ENCODE data around the gene PHACTR1. TPM values are rescaled to one million over a fixed set of nuclear protein-coding genes. Genes with fewer than 3 reads are reported as not detected.

Gene PHACTR1
- total RNA-seq, 1 donor from 2014 or later: 8.5 TPM

DNA sequence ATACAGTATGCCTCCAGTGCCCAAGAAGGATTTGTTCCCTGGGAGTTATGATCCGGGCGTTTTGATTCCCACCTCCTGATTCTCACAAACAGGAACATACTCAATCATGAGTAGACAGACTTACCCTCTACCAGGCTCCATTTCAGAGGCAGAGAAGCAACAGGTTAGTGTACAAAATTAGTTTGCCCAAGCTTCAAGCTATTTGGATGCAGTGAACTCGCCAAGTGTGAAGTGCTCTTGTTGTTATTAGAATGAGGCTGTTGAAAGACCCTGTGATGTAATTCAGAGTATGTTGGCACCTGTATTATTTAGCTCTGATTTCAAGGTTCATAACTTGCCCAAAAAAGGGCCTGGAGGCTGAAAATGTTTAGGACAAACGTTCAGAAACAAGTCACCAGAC lies 247.0 kb downstream of the PHACTR1 start:
- peaks cover 8% of the 10 kb centered on the region for H3K4me1 Mint-ChIP-seq (ENCODE audit: low read depth, unreplicated experiment)
- no peaks in the 10 kb centered on the region for H3K9me3 Mint-ChIP-seq (ENCODE audit: unreplicated experiment)
- Histone ChIP-seq H2AFZ (ENCODE audit: low read depth, low read length) (no peak overlapping the region), H3K36me3 (ENCODE audit: insufficient read depth, low read length) (no peaks in the 10 kb centered on the region), H3K4me1 (ENCODE audit: insufficient read depth, low read length) (no peaks in the 10 kb centered on the region), H3K27me3 (ENCODE audit: insufficient read depth, low read length) (no peaks in the 10 kb centered on the region), H3K4me2 (ENCODE audit: low read length) (no peak overlapping the region), H4K20me1 (ENCODE audit: insufficient read depth, low read length) (no peaks in the 10 kb centered on the region), H3K9me3 (ENCODE audit: insufficient read depth, low read depth, low read length) (no peaks in the 10 kb centered on the region), H3K27ac (ENCODE audit: low read depth, low read length) (no peak overlapping the region), H3K79me2 (ENCODE audit: insufficient read depth, low read length) (no peaks in the 10 kb centered on the region), H3K4me3 (ENCODE audit: insufficient read depth, low read depth, low read length) (no peak overlapping the region), H3K9ac (ENCODE audit: low read length) (no peak overlapping the region)
- TF ChIP-seq, protein P1, sequence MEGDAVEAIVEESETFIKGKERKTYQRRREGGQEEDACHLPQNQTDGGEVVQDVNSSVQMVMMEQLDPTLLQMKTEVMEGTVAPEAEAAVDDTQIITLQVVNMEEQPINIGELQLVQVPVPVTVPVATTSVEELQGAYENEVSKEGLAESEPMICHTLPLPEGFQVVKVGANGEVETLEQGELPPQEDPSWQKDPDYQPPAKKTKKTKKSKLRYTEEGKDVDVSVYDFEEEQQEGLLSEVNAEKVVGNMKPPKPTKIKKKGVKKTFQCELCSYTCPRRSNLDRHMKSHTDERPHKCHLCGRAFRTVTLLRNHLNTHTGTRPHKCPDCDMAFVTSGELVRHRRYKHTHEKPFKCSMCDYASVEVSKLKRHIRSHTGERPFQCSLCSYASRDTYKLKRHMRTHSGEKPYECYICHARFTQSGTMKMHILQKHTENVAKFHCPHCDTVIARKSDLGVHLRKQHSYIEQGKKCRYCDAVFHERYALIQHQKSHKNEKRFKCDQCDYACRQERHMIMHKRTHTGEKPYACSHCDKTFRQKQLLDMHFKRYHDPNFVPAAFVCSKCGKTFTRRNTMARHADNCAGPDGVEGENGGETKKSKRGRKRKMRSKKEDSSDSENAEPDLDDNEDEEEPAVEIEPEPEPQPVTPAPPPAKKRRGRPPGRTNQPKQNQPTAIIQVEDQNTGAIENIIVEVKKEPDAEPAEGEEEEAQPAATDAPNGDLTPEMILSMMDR (IDR thresholded peaks at IDR 0.05; ENCODE audit: insufficient read depth, low read depth, low read length): no peak
- no peak overlapping the region for H3K4me3 Mint-ChIP-seq (ENCODE audit: unreplicated experiment)
- H3K36me3 Mint-ChIP-seq (ENCODE audit: low read depth, unreplicated experiment): peaks cover 6% of the 10 kb centered on the region
- FAIRE-seq (no peak), DNase-seq (ENCODE audit: low read depth) (no peak)
- peak overlapping the region; percentile 16 for H3K27ac Mint-ChIP-seq (ENCODE audit: unreplicated experiment)
- H3K27me3 Mint-ChIP-seq (ENCODE audit: low read depth, unreplicated experiment): no peaks in the 10 kb centered on the region

DNA sequence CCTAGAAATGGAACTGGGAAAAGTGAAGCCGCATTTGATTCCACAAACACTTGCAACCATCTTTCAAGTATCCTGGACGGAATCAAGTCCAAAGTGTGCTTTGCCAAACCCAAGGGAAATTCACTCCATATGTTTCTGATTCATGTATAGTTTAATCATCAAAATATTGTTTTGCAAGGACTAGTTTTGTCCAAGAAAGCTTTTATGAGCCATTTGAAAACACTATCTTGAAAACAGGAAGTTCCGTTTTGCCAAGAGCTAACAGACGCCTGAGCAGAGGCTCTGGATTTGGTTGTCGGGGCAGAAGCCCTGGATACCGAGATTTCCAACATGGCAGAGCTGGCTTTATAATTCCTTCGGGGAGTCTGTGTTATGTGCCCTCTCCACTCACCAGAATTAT lies 251.1 kb downstream of the PHACTR1 start:
- Mint-ChIP-seq H3K27ac (ENCODE audit: unreplicated experiment) (no peak overlapping the region), H3K36me3 (ENCODE audit: low read depth, unreplicated experiment) (peaks cover 6% of the 10 kb centered on the region), H3K4me1 (ENCODE audit: low read depth, unreplicated experiment) (peaks cover 7% of the 10 kb centered on the region), H3K4me3 (ENCODE audit: unreplicated experiment) (no peak overlapping the region), H3K9me3 (ENCODE audit: unreplicated experiment) (no peaks in the 10 kb centered on the region), H3K27me3 (ENCODE audit: low read depth, unreplicated experiment) (no peaks in the 10 kb centered on the region)
- no peaks in the 10 kb centered on the region for H3K27me3 ChIP-seq (ENCODE audit: insufficient read depth, low read length)
- H3K27ac ChIP-seq (ENCODE audit: low read depth, low read length): no peak overlapping the region
- H3K9me3 ChIP-seq (ENCODE audit: insufficient read depth, low read depth, low read length): no peaks in the 10 kb centered on the region
- peak; percentile 6 for DNase-seq (ENCODE audit: low read depth)
- H3K4me3 ChIP-seq (ENCODE audit: insufficient read depth, low read depth, low read length): no peak overlapping the region
- H3K79me2 ChIP-seq (ENCODE audit: insufficient read depth, low read length): no peaks in the 10 kb centered on the region
- H3K4me2 ChIP-seq (ENCODE audit: low read length): no peak overlapping the region
- H3K9ac ChIP-seq (ENCODE audit: low read length): no peak overlapping the region
- TF ChIP-seq EZH2 (IDR thresholded peaks at IDR 0.05; ENCODE audit: insufficient read depth, low read length): no peak
- TF ChIP-seq, protein P1 (IDR thresholded peaks at IDR 0.05; ENCODE audit: insufficient read depth, low read depth, low read length): no peak
- no peak for FAIRE-seq
- no peaks in the 10 kb centered on the region for H3K36me3 ChIP-seq (ENCODE audit: insufficient read depth, low read length)
- no peaks in the 10 kb centered on the region for H4K20me1 ChIP-seq (ENCODE audit: insufficient read depth, low read length)
- H3K4me1 ChIP-seq (ENCODE audit: insufficient read depth, low read length): no peaks in the 10 kb centered on the region
- H2AFZ ChIP-seq (ENCODE audit: low read depth, low read length): no peak overlapping the region

GRCh38 chr6:12968290-12968689 lies 251.7 kb downstream of the PHACTR1 start:
- Mint-ChIP-seq H3K4me1 (ENCODE audit: low read depth, unreplicated experiment) (peaks cover 2% of the 10 kb centered on the region), H3K9me3 (ENCODE audit: unreplicated experiment) (no peaks in the 10 kb centered on the region), H3K27me3 (ENCODE audit: low read depth, unreplicated experiment) (no peaks in the 10 kb centered on the region), H3K4me3 (ENCODE audit: unreplicated experiment) (no peak overlapping the region), H3K36me3 (ENCODE audit: low read depth, unreplicated experiment) (peaks cover 6% of the 10 kb centered on the region), H3K27ac (ENCODE audit: unreplicated experiment) (no peak overlapping the region)
- Histone ChIP-seq H3K27ac (ENCODE audit: low read depth, low read length) (no peak overlapping the region), H3K4me2 (ENCODE audit: low read length) (no peak overlapping the region), H3K36me3 (ENCODE audit: insufficient read depth, low read length) (no peaks in the 10 kb centered on the region), H2AFZ (ENCODE audit: low read depth, low read length) (no peak overlapping the region), H3K79me2 (ENCODE audit: insufficient read depth, low read length) (no peaks in the 10 kb centered on the region), H3K27me3 (ENCODE audit: insufficient read depth, low read length) (no peaks in the 10 kb centered on the region), H3K4me3 (ENCODE audit: insufficient read depth, low read depth, low read length) (no peak overlapping the region), H4K20me1 (ENCODE audit: insufficient read depth, low read length) (no peaks in the 10 kb centered on the region), H3K9ac (ENCODE audit: low read length) (no peak overlapping the region), H3K9me3 (ENCODE audit: insufficient read depth, low read depth, low read length) (no peaks in the 10 kb centered on the region), H3K4me1 (ENCODE audit: insufficient read depth, low read length) (no peaks in the 10 kb centered on the region)
- DNase-seq (ENCODE audit: low read depth) (no peak), FAIRE-seq (no peak)
- TF ChIP-seq, protein P1 (IDR thresholded peaks at IDR 0.05; ENCODE audit: insufficient read depth, low read depth, low read length): no peak
- no peak for TF ChIP-seq EZH2 (IDR thresholded peaks at IDR 0.05; ENCODE audit: insufficient read depth, low read length)

Data from astrocyte (in vitro differentiated cells and primary cell).